Activated naive CD8-positive, alpha-beta T cell treated with anti-CD3 and anti-CD28 coated beads, Interleukin-2, amount 50 U/mL, for 24 hours (primary cell): ENCODE data around the gene GPR160.
A peak's percentile ranks its signal among the peaks of the same experiment; 100 is the strongest.
"Not testable (repeated sequence)": the region's sequence is repeated elsewhere in the genome, so short reads cannot be mapped to it uniquely, and the experiment has no call there.

Source experiments
- ATAC-seq: fragments of 150-1000 bp; cut with Tn5 transposase; one replicate; pipeline ENCODE4 v1.10.0; 2021
- DNase-seq: peaks from one replicate; pipeline ENCODE4 v3.0.0; 2021
- H3K27ac Mint-ChIP-seq: one replicate; pipeline ENCODE4 v1.8.0; 2021; ENCODE audit warnings: mild to moderate bottlenecking, mixed read lengths
- H3K27me3 Mint-ChIP-seq: one replicate; pipeline ENCODE4 v1.8.0; 2021; ENCODE audit warnings: mixed read lengths
- H3K36me3 Mint-ChIP-seq: one replicate; pipeline ENCODE4 v1.8.0; 2021; ENCODE audit warnings: low read depth, mixed read lengths
- H3K4me1 Mint-ChIP-seq: one replicate; pipeline ENCODE4 v1.8.0; 2021; ENCODE audit warnings: mixed read lengths
- H3K4me3 Mint-ChIP-seq: one replicate; pipeline ENCODE4 v1.8.0; 2021; ENCODE audit warnings: mild to moderate bottlenecking, moderate library complexity, mixed read lengths
- H3K9me3 Mint-ChIP-seq: one replicate; pipeline ENCODE4 v1.8.0; 2021; ENCODE audit warnings: mixed read lengths

Gene GPR160

GRCh38 chr3:170098753-170099152 lies 61.0 kb downstream of the GPR160 start:
- no peak overlapping the region for H3K4me3 Mint-ChIP-seq
- peaks cover 60% of the 10 kb centered on the region for H3K36me3 Mint-ChIP-seq
- no peaks in the 10 kb centered on the region for H3K9me3 Mint-ChIP-seq
- H3K27ac Mint-ChIP-seq: peak overlapping the region; percentile 61
- DNase-seq: no peak
- H3K27me3 Mint-ChIP-seq: no peaks in the 10 kb centered on the region
- ATAC-seq: peak; percentile 33
- peaks cover 6% of the 10 kb centered on the region for H3K4me1 Mint-ChIP-seq

GRCh38 chr3:170100944-170101343 lies 63.1 kb downstream of the GPR160 start:
- no peak overlapping the region for H3K27ac Mint-ChIP-seq

GRCh38 chr3:170102431-170102830 lies 64.6 kb downstream of the GPR160 start:
- H3K9me3 Mint-ChIP-seq: no peaks in the 10 kb centered on the region
- peaks cover 6% of the 10 kb centered on the region for H3K4me1 Mint-ChIP-seq
- DNase-seq: no peak
- no peak for ATAC-seq
- H3K36me3 Mint-ChIP-seq: peaks cover 30% of the 10 kb centered on the region
- H3K27me3 Mint-ChIP-seq: no peaks in the 10 kb centered on the region
- H3K4me3 Mint-ChIP-seq: no peak overlapping the region
- H3K27ac Mint-ChIP-seq: no peak overlapping the region

More at GRCh38 chr3:170100944-170101343, 63.1 kb downstream of the GPR160 start:
- DNase-seq: no peak
- no peak overlapping the region for H3K4me3 Mint-ChIP-seq
- no peak for ATAC-seq
- peaks cover 6% of the 10 kb centered on the region for H3K4me1 Mint-ChIP-seq
- no peaks in the 10 kb centered on the region for H3K9me3 Mint-ChIP-seq
- no peaks in the 10 kb centered on the region for H3K27me3 Mint-ChIP-seq
- peaks cover 42% of the 10 kb centered on the region for H3K36me3 Mint-ChIP-seq

DNA sequence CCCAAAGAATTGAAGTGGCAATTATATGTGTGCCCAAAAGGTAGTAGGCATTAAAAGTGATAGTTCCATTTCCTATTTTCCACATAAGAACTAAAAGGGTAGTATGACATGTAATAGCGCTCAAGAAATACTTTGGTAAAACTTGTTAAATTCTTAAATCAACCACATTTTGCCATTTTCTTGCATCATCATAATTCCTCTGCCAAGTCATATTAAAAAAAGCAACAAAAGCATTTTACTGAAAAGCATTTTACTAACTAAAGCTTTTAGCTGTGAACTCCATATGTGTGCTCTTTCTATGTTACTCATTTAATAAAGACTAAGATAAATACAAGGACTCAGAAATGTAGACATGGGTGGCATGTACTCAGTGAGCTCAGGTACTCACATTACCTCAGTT lies 70.1 kb downstream of the GPR160 start:
- peaks cover 6% of the 10 kb centered on the region for H3K4me1 Mint-ChIP-seq
- H3K27me3 Mint-ChIP-seq: no peaks in the 10 kb centered on the region
- H3K27ac Mint-ChIP-seq: no peak overlapping the region
- H3K36me3 Mint-ChIP-seq: peaks cover 30% of the 10 kb centered on the region
- DNase-seq (no peak), ATAC-seq (no peak)
- H3K9me3 Mint-ChIP-seq: no peaks in the 10 kb centered on the region
- H3K4me3 Mint-ChIP-seq: no peak overlapping the region

DNA sequence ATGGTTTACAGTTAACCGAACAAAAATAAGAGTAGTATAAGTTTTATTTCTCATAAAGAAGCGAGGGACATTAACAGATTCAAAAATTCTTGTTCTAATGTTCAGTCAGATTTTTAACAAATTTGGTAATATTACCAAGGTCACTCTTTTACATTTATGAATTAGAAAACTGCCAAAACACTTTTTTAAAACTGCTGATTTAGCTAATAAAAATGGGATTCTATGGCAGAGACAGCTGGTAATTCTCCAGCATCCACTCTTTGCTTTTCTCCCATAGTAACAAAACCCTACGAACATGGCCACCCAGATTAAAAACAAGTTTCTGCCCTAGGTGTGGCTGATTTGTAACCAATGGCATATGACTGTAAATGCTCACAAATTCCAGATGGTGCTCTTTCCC lies 71.2 kb downstream of the GPR160 start:
- Mint-ChIP-seq H3K4me1 (peaks cover 6% of the 10 kb centered on the region), H3K9me3 (no peaks in the 10 kb centered on the region), H3K36me3 (peaks cover 39% of the 10 kb centered on the region), H3K27me3 (no peaks in the 10 kb centered on the region), H3K4me3 (no peak overlapping the region), H3K27ac (no peak overlapping the region)
- no peak for DNase-seq
- ATAC-seq: no peak

DNA sequence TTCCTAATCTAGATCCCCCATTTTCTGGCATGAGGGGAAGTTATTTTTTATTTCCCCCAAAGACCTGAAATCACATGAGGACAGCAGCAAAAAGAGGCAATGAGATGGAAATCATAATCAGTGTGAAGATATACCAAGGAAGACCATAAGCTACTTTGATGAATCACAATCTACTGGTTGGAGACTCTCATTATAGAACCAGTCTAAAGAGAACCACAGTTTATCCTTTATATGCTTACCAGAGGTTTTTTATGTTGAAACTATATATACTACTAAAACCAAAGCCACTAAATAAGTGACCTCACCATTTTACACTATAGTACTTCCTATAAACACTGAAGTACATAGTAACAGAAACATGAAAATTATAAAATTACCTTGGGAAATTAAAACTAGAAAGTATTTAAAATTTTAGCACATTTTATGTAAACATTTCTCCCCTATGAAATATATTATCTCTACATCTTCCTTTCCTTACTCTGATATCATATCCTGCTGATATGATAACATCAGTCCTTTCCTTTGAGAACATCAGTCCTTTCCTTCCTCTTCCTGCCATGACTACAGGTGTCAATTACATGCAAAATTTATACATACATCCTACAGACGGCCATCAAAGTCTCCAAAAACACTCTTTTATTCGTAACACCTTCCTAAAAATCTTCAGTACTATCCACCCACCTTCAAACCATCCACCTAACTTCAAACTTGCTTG lies 71.9 kb downstream of the GPR160 start:
- peaks cover 6% of the 10 kb centered on the region for H3K4me1 Mint-ChIP-seq
- ATAC-seq: no peak
- no peak overlapping the region for H3K4me3 Mint-ChIP-seq

DNA sequence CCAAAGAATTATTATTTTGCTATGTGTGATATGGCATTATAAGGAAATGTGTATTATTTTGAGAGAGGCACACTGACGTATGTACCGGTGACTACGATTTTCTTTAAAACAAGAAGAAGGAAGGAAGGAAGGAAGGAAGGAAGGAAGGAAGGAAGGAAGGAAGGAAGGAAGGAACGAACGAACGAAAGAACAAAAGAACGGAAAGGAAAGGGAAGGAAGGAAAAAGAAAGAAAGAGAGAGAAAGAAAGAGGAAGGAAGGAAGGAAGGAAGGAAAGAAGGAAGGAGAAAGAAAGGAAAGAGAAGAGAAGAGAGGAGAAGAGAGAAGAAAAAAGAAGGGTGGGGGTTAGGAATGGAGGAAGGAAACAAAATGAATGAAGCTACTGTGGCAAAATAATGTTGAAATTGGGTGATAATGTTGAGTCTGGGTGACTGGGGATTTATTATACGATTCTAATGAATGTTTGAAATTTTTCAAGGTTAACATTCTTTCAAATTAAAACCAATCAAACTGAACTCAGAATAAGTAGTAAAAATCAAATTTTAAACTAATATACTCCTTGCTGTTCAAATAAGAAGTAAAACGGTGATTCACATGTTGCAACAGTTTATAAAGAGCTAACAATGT lies 73.5 kb downstream of the GPR160 start:
- DNase-seq (no peak), ATAC-seq (no peak)
- H3K27me3 Mint-ChIP-seq: no peaks in the 10 kb centered on the region
- H3K9me3 Mint-ChIP-seq: no peaks in the 10 kb centered on the region
- H3K4me1 Mint-ChIP-seq: peaks cover 6% of the 10 kb centered on the region
- peaks cover 45% of the 10 kb centered on the region for H3K36me3 Mint-ChIP-seq
- H3K27ac Mint-ChIP-seq: no peak overlapping the region
- H3K4me3 Mint-ChIP-seq: no peak overlapping the region

More for the DNA sequence above, 71.9 kb downstream of the GPR160 start:
- Mint-ChIP-seq H3K27me3 (no peaks in the 10 kb centered on the region), H3K9me3 (no peaks in the 10 kb centered on the region), H3K36me3 (peaks cover 41% of the 10 kb centered on the region), H3K27ac (peak overlapping the region; percentile 16)
- no peak for DNase-seq

DNA sequence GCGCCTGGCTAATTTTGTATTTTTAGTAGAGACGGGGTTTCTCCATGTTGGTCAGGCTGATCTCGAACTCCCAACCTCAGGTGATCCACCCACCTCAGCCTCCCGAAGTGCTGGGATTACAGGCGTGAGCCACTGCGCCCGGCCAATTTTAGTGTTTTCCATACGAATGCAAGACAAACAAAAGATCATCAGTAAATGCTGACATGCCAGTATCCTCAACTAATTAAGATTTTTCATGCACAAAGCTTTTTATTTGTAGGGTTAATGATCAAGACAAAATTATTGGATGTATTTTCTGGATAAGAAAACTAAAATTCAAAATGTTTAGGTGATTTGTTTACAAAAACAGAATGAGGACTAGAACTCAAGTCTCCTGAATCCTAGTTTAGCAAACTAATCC lies 76.4 kb downstream of the GPR160 start:
- H3K36me3 Mint-ChIP-seq: peaks cover 47% of the 10 kb centered on the region
- ATAC-seq: not testable (repeated sequence)

GRCh38 chr3:170117134-170117533 lies 79.3 kb downstream of the GPR160 start:
- no peak overlapping the region for H3K4me3 Mint-ChIP-seq
- H3K4me1 Mint-ChIP-seq: peaks cover 5% of the 10 kb centered on the region
- peak overlapping the region; percentile 62 for H3K27ac Mint-ChIP-seq
- peaks cover 49% of the 10 kb centered on the region for H3K36me3 Mint-ChIP-seq
- no peak for ATAC-seq
- no peaks in the 10 kb centered on the region for H3K9me3 Mint-ChIP-seq
- no peaks in the 10 kb centered on the region for H3K27me3 Mint-ChIP-seq
- DNase-seq: no peak

More for the DNA sequence above, 76.4 kb downstream of the GPR160 start:
- not testable (repeated sequence) for DNase-seq, H3K27me3 Mint-ChIP-seq, H3K9me3 Mint-ChIP-seq, H3K4me1 Mint-ChIP-seq, H3K27ac Mint-ChIP-seq, H3K4me3 Mint-ChIP-seq

GRCh38 chr3:170128259-170128976 lies 90.6 kb downstream of the GPR160 start:
- DNase-seq: no peak
- peak overlapping the region; percentile 65 for H3K27ac Mint-ChIP-seq
- no peaks in the 10 kb centered on the region for H3K27me3 Mint-ChIP-seq

GRCh38 chr3:170128977-170129431 lies 91.2 kb downstream of the GPR160 start:
- peaks cover 45% of the 10 kb centered on the region for H3K36me3 Mint-ChIP-seq
- peaks cover 45% of the 10 kb centered on the region for H3K4me1 Mint-ChIP-seq
- peaks cover 4% of the 10 kb centered on the region for H3K9me3 Mint-ChIP-seq
- H3K27ac Mint-ChIP-seq: peak overlapping the region; percentile 65
- ATAC-seq (peak; percentile 72), DNase-seq (no peak)
- H3K4me3 Mint-ChIP-seq: peak overlapping the region; percentile 6
- no peaks in the 10 kb centered on the region for H3K27me3 Mint-ChIP-seq

More at GRCh38 chr3:170128259-170128976, 90.6 kb downstream of the GPR160 start:
- Mint-ChIP-seq H3K4me3 (peak overlapping the region; percentile 6), H3K4me1 (peaks cover 41% of the 10 kb centered on the region), H3K36me3 (peaks cover 40% of the 10 kb centered on the region), H3K9me3 (peaks cover under 1% of the 10 kb centered on the region)
- no peak for ATAC-seq

- Mint-ChIP-seq H3K4me1 (peaks cover 45% of the 10 kb centered on the region), H3K9me3 (peaks cover 9% of the 10 kb centered on the region), H3K27ac (peak overlapping the region; percentile 42), H3K36me3 (peaks cover 55% of the 10 kb centered on the region), H3K27me3 (no peaks in the 10 kb centered on the region), H3K4me3 (no peak overlapping the region)
- DNase-seq (no peak), ATAC-seq (no peak)
Observed at GRCh38 chr3:170130532-170130931, 92.7 kb downstream of the GPR160 start.

GRCh38 chr3:170132335-170132734 lies 94.5 kb downstream of the GPR160 start:
- peaks cover 47% of the 10 kb centered on the region for H3K4me1 Mint-ChIP-seq
- ATAC-seq: peak; percentile 95
- H3K27me3 Mint-ChIP-seq: no peaks in the 10 kb centered on the region
- peak; percentile 45 for DNase-seq
- peaks cover 9% of the 10 kb centered on the region for H3K9me3 Mint-ChIP-seq
- H3K4me3 Mint-ChIP-seq: no peak overlapping the region
- peak overlapping the region; percentile 70 for H3K27ac Mint-ChIP-seq
- peaks cover 64% of the 10 kb centered on the region for H3K36me3 Mint-ChIP-seq
